K562 (cell line): ENCODE results near the gene MEF2C. TPM values are rescaled to one million over a fixed set of nuclear protein-coding genes. Genes with fewer than 3 reads are reported as not detected.

Source experiments
- HDAC6 ChIP-seq: IDR thresholded peaks from 2 replicates; pipeline ENCODE4 v1.6.1; 2012; ENCODE audit warnings: low read depth, mild to moderate bottlenecking, control low read depth, inconsistent platforms, low read length, moderate library complexity
- HMG20A ChIP-seq: fragments of 450-650 bp; formaldehyde crosslinking; conservative IDR thresholded peaks from 2 replicates; pipeline ENCODE4 v1.4.0; 2020; ENCODE audit warnings: mild to moderate bottlenecking, mixed read lengths
- SFPQ ChIP-seq: fragments of 200-400 bp; formaldehyde crosslinking; IDR thresholded peaks from 2 replicates; pipeline ENCODE4 v1.6.1; 2017; ENCODE audit warnings: mild to moderate bottlenecking, low read depth, low read length, moderate library complexity
- STAT6 ChIP-seq: sonication (generic); formaldehyde crosslinking; IDR thresholded peaks from 2 replicates; pipeline ENCODE4 v1.8.1; 2023; ENCODE audit warnings: mild to moderate bottlenecking, missing genetic modification reagents
- ZBTB33 ChIP-seq: sonication (generic); formaldehyde crosslinking; IDR thresholded peaks from 2 replicates; pipeline ENCODE4 v1.8.1; 2023; ENCODE audit warnings: mild to moderate bottlenecking, missing genetic modification reagents
- ZBTB40 ChIP-seq, 2 experiments: fragments of 450-650 bp in 1 of 2; sonication (generic) in 1 of 2; formaldehyde crosslinking in 1 of 2; IDR thresholded peaks; 2 replicates each; pipeline versions ENCODE4 v1.7.1 to v1.9.0; 2016 to 2022; ENCODE audit warnings: inconsistent platforms in 1 of 2, mild to moderate bottlenecking in 1 of 2, missing genetic modification reagents in 1 of 2
- ZNF23 ChIP-seq: fragments of 250-450 bp; sonication (Bioruptor Pico); IDR thresholded peaks from 2 replicates; pipeline ENCODE4 v1.4.0; 2020; ENCODE audit warnings: mild to moderate bottlenecking
- ZNF277 ChIP-seq: fragments of 250-450 bp; sonication (Bioruptor Pico); IDR thresholded peaks from 2 replicates; pipeline ENCODE4 v1.8.0; 2022; ENCODE audit warnings: inconsistent platforms, mild to moderate bottlenecking, moderate library complexity, borderline replicate concordance
- ZNF76 ChIP-seq: fragments of 250-450 bp; sonication (Bioruptor Pico); IDR thresholded peaks from 2 replicates; pipeline ENCODE4 v1.4.0; 2020; ENCODE audit warnings: mild to moderate bottlenecking, moderate library complexity, borderline replicate concordance
- polyA plus RNA-seq, 8 experiments: library from polyadenylated mRNA; depleted of rRNA in 4 of 8; stranded (reverse) in 5 of 8; unstranded in 3 of 8; fragments of >200 nt; fragmentation: Nextera tagmentation in 2 of 8; fragmentation: Illumina TruSeq in 1 of 8; extraction: Ambion mirVana in 2 of 8; extraction: Trizol in 1 of 8; gene quantifications; 2 replicates each; pipeline versions ENCODE4 v1.2.1 to v1.2.3, GENCODE V29; 2011 to 2014; ENCODE audit warnings: inconsistent platforms in 1 of 8, missing spikeins in 1 of 8
- total RNA-seq, 7 experiments: library from RNA; depleted of rRNA in 6 of 7; stranded (reverse); fragments of >200 nt in 6 of 7; fragmentation: Illumina TruSeq in 2 of 7; extraction: Trizol in 2 of 7; gene quantifications; 2 replicates each; pipeline versions ENCODE4 v1.2.1 to v1.2.3, GENCODE V29; 2011 to 2021; ENCODE audit warnings: low replicate concordance in 1 of 7

The MEF2C gene
- total and polyA plus RNA-seq, 9 of the 15 experiments (the other 6 are each of a cell fraction or from before 2014, with no cell fraction given), result 25.1 to 67.8 (median 58.3) TPM

- no peak for TF ChIP-seq HDAC6
- no peak for TF ChIP-seq ZNF76 (CRISPR knock-in tag)
- TF ChIP-seq ZBTB40 (IDR thresholded peaks at IDR 0.05), result 0 out of 2 replicates have a peak, but pooled peaks have one; percentile 43
- TF ChIP-seq ZBTB40 (CRISPR knock-in tag; IDR thresholded peaks at IDR 0.05), result no peak
- no peak for TF ChIP-seq STAT6
- no peak for TF ChIP-seq SFPQ
- no peak for TF ChIP-seq ZNF23 (CRISPR knock-in tag)
- TF ChIP-seq HMG20A, result no peak
- 0 out of 2 replicates have a peak, but pooled peaks have one; percentile 16 for TF ChIP-seq ZBTB33 (CRISPR knock-in tag)
- no peak for TF ChIP-seq ZNF277 (CRISPR knock-in tag)
Observed at GRCh38 chr5:88841212-88841611, 41.8 kb downstream of the MEF2C start (continued).
